WTC11 (cell line): Measurements from ENCODE around the gene LGALS1. TPM values are rescaled to one million over a fixed set of nuclear protein-coding genes. Genes with fewer than 3 reads are reported as not detected.

Experiments
- ATAC-seq: fragments of 200-7000 bp; cut with Tn5 transposase; 2 replicates; pipeline ENCODE4 v1.10.0; 2021; ENCODE audit warnings: mild to moderate bottlenecking, moderate library complexity
- CTCF ChIA-PET: fragments of 300-600 bp; sonication (Branson Sonifier 250); formaldehyde crosslinking; loops from one replicate; lab custom pipeline; 2021; ENCODE audit warnings: antibody characterized with exemption; lab: Charles Lee
- POLR2A ChIA-PET: fragments of 350-600 bp; sonication (Branson Sonifier 250); formaldehyde crosslinking; loops from one replicate; lab custom pipeline; 2021; ENCODE audit warnings: antibody characterized with exemption; lab: Charles Lee
- DNase-seq: peaks from one replicate; pipeline ENCODE4 v3.0.0; 2021; ENCODE audit warnings: low spot score
- H3K27ac Mint-ChIP-seq: 2 replicates; pipeline ENCODE4 v1.8.0; 2021; ENCODE audit warnings: mixed read lengths
- H3K27me3 Mint-ChIP-seq: 2 replicates; pipeline ENCODE4 v1.8.0; 2021; ENCODE audit warnings: low read depth, mild to moderate bottlenecking, moderate library complexity, mixed read lengths
- H3K36me3 Mint-ChIP-seq: 2 replicates; pipeline ENCODE4 v1.8.0; 2021; ENCODE audit warnings: mixed read lengths
- H3K4me1 Mint-ChIP-seq: 2 replicates; pipeline ENCODE4 v1.8.0; 2022; ENCODE audit warnings: mixed read lengths
- H3K4me3 Mint-ChIP-seq: 2 replicates; pipeline ENCODE4 v1.8.0; 2021; ENCODE audit warnings: mild to moderate bottlenecking, moderate library complexity, mixed read lengths
- H3K9me3 Mint-ChIP-seq: 2 replicates; pipeline ENCODE4 v1.8.0; 2021; ENCODE audit warnings: mixed read lengths
- ATF1 ChIP-seq: sonication (generic); formaldehyde crosslinking; IDR thresholded peaks from 2 replicates; pipeline ENCODE4 v1.8.1; 2023; ENCODE audit warnings: mild to moderate bottlenecking, moderate library complexity, missing genetic modification reagents
- CDX4 ChIP-seq: fragments of 250-450 bp; sonication (Bioruptor Pico); IDR thresholded peaks from 2 replicates; pipeline ENCODE4 v1.9.0; 2021; ENCODE audit warnings: moderate library complexity, mild to moderate bottlenecking, inconsistent platforms, borderline replicate concordance
- FOXK1 ChIP-seq: sonication (generic); formaldehyde crosslinking; IDR thresholded peaks from 2 replicates; pipeline ENCODE4 v1.8.0; 2022; ENCODE audit warnings: mild to moderate bottlenecking, moderate library complexity, missing genetic modification reagents
- FOXP1 ChIP-seq: sonication (generic); formaldehyde crosslinking; IDR thresholded peaks from 2 replicates; pipeline ENCODE4 v1.8.0; 2022; ENCODE audit warnings: missing genetic modification reagents, mild to moderate bottlenecking, moderate library complexity, borderline replicate concordance
- GABPB1 ChIP-seq: sonication (generic); formaldehyde crosslinking; IDR thresholded peaks from 2 replicates; pipeline ENCODE4 v1.8.1; 2023; ENCODE audit warnings: mild to moderate bottlenecking, missing genetic modification reagents
- HMGA2 ChIP-seq: fragments of 250-450 bp; sonication (Bioruptor Pico); IDR thresholded peaks from 2 replicates; pipeline ENCODE4 v1.4.0; 2021; ENCODE audit warnings: mild to moderate bottlenecking, moderate library complexity
- NFE2L1 ChIP-seq: sonication (generic); formaldehyde crosslinking; IDR thresholded peaks from 2 replicates; pipeline ENCODE4 v1.8.1; 2023; ENCODE audit warnings: missing genetic modification reagents
- OVOL2 ChIP-seq: fragments of 250-450 bp; sonication (Bioruptor Pico); IDR thresholded peaks from 2 replicates; pipeline ENCODE4 v1.9.0; 2021; ENCODE audit warnings: mild to moderate bottlenecking, borderline replicate concordance
- SP1 ChIP-seq: sonication (generic); formaldehyde crosslinking; conservative IDR thresholded peaks from 2 replicates; pipeline ENCODE4 v1.8.1; 2022; ENCODE audit warnings: missing genetic modification reagents
- TP53 ChIP-seq: sonication (generic); formaldehyde crosslinking; IDR thresholded peaks from 2 replicates; pipeline ENCODE4 v1.8.1; 2023; ENCODE audit warnings: mild to moderate bottlenecking, missing genetic modification reagents
- USF1 ChIP-seq: sonication (generic); formaldehyde crosslinking; IDR thresholded peaks from 2 replicates; pipeline ENCODE4 v1.8.0; 2022; ENCODE audit warnings: mild to moderate bottlenecking, missing genetic modification reagents
- ZNF232 ChIP-seq: sonication (generic); formaldehyde crosslinking; IDR thresholded peaks from 2 replicates; pipeline ENCODE4 v1.8.0; 2022; ENCODE audit warnings: mild to moderate bottlenecking, missing genetic modification reagents
- ZNF263 ChIP-seq: sonication (generic); formaldehyde crosslinking; IDR thresholded peaks from 2 replicates; pipeline ENCODE4 v1.8.1; 2022; ENCODE audit warnings: low read depth, mild to moderate bottlenecking, moderate library complexity, missing genetic modification reagents
- total RNA-seq: library from RNA; stranded (reverse); gene quantifications from 3 replicates; pipeline ENCODE4 v1.2.3, GENCODE V29; 2021
- TF ChIP-seq, protein P1 (sequence below): sonication (generic); formaldehyde crosslinking; IDR thresholded peaks from 2 replicates; pipeline ENCODE4 v1.8.1; 2022; ENCODE audit warnings: mild to moderate bottlenecking, moderate library complexity, missing genetic modification reagents
- TF ChIP-seq, protein P2 (sequence below): sonication (generic); formaldehyde crosslinking; IDR thresholded peaks from 2 replicates; pipeline ENCODE4 v1.8.0; 2022; ENCODE audit warnings: mild to moderate bottlenecking, missing genetic modification reagents
- TF ChIP-seq, protein P3 (sequence below): sonication (generic); formaldehyde crosslinking; IDR thresholded peaks from 2 replicates; pipeline ENCODE4 v1.8.1; 2023; ENCODE audit warnings: mild to moderate bottlenecking, missing genetic modification reagents
- TF ChIP-seq, protein P4 (sequence below): sonication (generic); formaldehyde crosslinking; IDR thresholded peaks from 2 replicates; pipeline ENCODE4 v1.8.0; 2023; ENCODE audit warnings: mild to moderate bottlenecking, missing genetic modification reagents
- TF ChIP-seq, protein P5 (sequence below): sonication (generic); formaldehyde crosslinking; IDR thresholded peaks from 2 replicates; pipeline ENCODE4 v1.8.0; 2022; ENCODE audit warnings: mild to moderate bottlenecking, missing genetic modification reagents

LGALS1 gene
- total RNA-seq, 1 experiment from 2014 or later, result 17.3 TPM

DNA sequence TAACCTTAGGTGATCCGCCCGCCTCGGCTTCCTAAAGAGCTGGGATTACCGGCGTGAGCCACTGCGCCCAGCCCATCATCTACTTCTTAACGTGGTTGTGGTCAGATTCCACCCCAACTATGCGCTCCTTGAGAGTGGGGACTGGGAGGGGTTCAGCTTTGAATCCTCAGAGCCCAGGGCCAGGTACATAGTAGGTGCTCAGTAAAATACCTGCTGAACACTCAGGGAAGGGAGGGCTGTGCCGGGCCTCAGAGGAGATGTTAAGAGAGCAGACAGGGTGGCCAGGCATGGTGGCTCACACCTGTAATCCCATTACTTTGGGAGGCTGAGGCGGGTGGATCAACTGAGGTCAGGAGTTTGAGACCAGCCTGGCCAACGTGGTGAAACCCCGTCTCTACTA, 1.2 kb upstream of the LGALS1 start:
- Mint-ChIP-seq H3K4me3 (no peak overlapping the region), H3K36me3 (no peaks in the 10 kb centered on the region), H3K4me1 (peaks cover 13% of the 10 kb centered on the region), H3K9me3 (no peaks in the 10 kb centered on the region), H3K27me3 (peaks cover 17% of the 10 kb centered on the region), H3K27ac (no peak overlapping the region)
- DNase-seq, result no peak
- TF ChIP-seq HMGA2 (CRISPR knock-in tag), result no peak
- no peak for ATAC-seq
- ChIA-PET CTCF (interaction anchor here (1.5 to 6.8 kb wide), 3 partner anchors 9 to 82 kb away, joined by 4 to 51 read pairs (median 7); no protein-coding TSS in a partner anchor), POLR2A (interaction anchor here (0.6 kb wide), 1 partner anchor 207 kb away, joined by 3 read pairs; no protein-coding TSS in a partner anchor)

- peaks cover 13% of the 10 kb centered on the region for H3K4me1 Mint-ChIP-seq
- CTCF ChIA-PET, result interaction anchor here (0.9 to 6.8 kb wide), 7 partner anchors 10 to 142 kb away, joined by 3 to 51 read pairs (median 7); partner anchors contain the start of genes GGA1 and NOL12
- H3K9me3 Mint-ChIP-seq, result no peaks in the 10 kb centered on the region
- H3K36me3 Mint-ChIP-seq, result no peaks in the 10 kb centered on the region
- no peak for DNase-seq
- H3K27ac Mint-ChIP-seq, result peak overlapping the region; percentile 25; the same call in 1 of the 2 replicates
- H3K4me3 Mint-ChIP-seq, result peak overlapping the region; percentile 72
- TF ChIP-seq CDX4, result no peak
- POLR2A ChIA-PET, result interaction anchor here (1.0 to 1.5 kb wide), 5 partner anchors 8 to 128 kb away, joined by 3 to 5 read pairs (median 3); partner anchors contain the start of gene GGA1
- ATAC-seq, result no peak
- H3K27me3 Mint-ChIP-seq, result peaks cover 19% of the 10 kb centered on the region
Observed at GRCh38 chr22:37675930-37676735, 697 bp downstream of the LGALS1 start.

GRCh38 chr22:37676736-37677492, 1.5 kb downstream of the LGALS1 start:
- CTCF ChIA-PET, result interaction anchor here (0.5 to 6.8 kb wide), 9 partner anchors 9 to 141 kb away, joined by 3 to 51 read pairs (median 3); partner anchors contain the start of genes GGA1 and PDXP
- ATAC-seq, result peak; percentile 74
- TF ChIP-seq ATF1, result no peak
- TF ChIP-seq, protein P1, sequence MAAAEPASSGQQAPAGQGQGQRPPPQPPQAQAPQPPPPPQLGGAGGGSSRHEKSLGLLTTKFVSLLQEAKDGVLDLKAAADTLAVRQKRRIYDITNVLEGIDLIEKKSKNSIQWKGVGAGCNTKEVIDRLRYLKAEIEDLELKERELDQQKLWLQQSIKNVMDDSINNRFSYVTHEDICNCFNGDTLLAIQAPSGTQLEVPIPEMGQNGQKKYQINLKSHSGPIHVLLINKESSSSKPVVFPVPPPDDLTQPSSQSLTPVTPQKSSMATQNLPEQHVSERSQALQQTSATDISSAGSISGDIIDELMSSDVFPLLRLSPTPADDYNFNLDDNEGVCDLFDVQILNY (CRISPR knock-in tag), result 0 out of 2 replicates have a peak, but pooled peaks have one; percentile 36
- TF ChIP-seq, protein P2, sequence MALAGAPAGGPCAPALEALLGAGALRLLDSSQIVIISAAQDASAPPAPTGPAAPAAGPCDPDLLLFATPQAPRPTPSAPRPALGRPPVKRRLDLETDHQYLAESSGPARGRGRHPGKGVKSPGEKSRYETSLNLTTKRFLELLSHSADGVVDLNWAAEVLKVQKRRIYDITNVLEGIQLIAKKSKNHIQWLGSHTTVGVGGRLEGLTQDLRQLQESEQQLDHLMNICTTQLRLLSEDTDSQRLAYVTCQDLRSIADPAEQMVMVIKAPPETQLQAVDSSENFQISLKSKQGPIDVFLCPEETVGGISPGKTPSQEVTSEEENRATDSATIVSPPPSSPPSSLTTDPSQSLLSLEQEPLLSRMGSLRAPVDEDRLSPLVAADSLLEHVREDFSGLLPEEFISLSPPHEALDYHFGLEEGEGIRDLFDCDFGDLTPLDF, result peak; percentile 53; the same call in 1 of the 2 replicates
- TF ChIP-seq NFE2L1 (CRISPR knock-in tag), result peak; percentile 83; the same call in 1 of the 2 replicates
- TF ChIP-seq GABPB1 (CRISPR knock-in tag), result 0 out of 2 replicates have a peak, but pooled peaks have one; percentile 9
- TF ChIP-seq ZNF232 (CRISPR knock-in tag), result peak; percentile 80; the same call in 1 of the 2 replicates
- TF ChIP-seq SP1 (CRISPR knock-in tag), result peak; percentile 66
- TF ChIP-seq, protein P3, sequence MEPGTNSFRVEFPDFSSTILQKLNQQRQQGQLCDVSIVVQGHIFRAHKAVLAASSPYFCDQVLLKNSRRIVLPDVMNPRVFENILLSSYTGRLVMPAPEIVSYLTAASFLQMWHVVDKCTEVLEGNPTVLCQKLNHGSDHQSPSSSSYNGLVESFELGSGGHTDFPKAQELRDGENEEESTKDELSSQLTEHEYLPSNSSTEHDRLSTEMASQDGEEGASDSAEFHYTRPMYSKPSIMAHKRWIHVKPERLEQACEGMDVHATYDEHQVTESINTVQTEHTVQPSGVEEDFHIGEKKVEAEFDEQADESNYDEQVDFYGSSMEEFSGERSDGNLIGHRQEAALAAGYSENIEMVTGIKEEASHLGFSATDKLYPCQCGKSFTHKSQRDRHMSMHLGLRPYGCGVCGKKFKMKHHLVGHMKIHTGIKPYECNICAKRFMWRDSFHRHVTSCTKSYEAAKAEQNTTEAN, result no peak
- TF ChIP-seq, protein P4, sequence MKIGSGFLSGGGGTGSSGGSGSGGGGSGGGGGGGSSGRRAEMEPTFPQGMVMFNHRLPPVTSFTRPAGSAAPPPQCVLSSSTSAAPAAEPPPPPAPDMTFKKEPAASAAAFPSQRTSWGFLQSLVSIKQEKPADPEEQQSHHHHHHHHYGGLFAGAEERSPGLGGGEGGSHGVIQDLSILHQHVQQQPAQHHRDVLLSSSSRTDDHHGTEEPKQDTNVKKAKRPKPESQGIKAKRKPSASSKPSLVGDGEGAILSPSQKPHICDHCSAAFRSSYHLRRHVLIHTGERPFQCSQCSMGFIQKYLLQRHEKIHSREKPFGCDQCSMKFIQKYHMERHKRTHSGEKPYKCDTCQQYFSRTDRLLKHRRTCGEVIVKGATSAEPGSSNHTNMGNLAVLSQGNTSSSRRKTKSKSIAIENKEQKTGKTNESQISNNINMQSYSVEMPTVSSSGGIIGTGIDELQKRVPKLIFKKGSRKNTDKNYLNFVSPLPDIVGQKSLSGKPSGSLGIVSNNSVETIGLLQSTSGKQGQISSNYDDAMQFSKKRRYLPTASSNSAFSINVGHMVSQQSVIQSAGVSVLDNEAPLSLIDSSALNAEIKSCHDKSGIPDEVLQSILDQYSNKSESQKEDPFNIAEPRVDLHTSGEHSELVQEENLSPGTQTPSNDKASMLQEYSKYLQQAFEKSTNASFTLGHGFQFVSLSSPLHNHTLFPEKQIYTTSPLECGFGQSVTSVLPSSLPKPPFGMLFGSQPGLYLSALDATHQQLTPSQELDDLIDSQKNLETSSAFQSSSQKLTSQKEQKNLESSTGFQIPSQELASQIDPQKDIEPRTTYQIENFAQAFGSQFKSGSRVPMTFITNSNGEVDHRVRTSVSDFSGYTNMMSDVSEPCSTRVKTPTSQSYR, result 0 out of 2 replicates have a peak, but pooled peaks have one; percentile 84
- no peak for TF ChIP-seq TP53
- no peak for TF ChIP-seq ZNF263 (CRISPR knock-in tag)
- TF ChIP-seq FOXK1, result peak; percentile 70; the same call in 1 of the 2 replicates
- TF ChIP-seq, protein P5, sequence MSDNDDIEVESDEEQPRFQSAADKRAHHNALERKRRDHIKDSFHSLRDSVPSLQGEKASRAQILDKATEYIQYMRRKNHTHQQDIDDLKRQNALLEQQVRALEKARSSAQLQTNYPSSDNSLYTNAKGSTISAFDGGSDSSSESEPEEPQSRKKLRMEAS (CRISPR knock-in tag), result peak; percentile 95
- TF ChIP-seq OVOL2, result no peak
- peak; percentile 64; the same call in 1 of the 2 replicates for TF ChIP-seq FOXP1 (CRISPR knock-in tag)
- TF ChIP-seq USF1 (CRISPR knock-in tag), result peak; percentile 53; the same call in 1 of the 2 replicates

More at GRCh38 chr22:37676736-37677492, 1.5 kb downstream of the LGALS1 start:
- Mint-ChIP-seq H3K4me1 (peaks cover 13% of the 10 kb centered on the region), H3K36me3 (no peaks in the 10 kb centered on the region), H3K9me3 (no peaks in the 10 kb centered on the region), H3K27ac (peak overlapping the region; percentile 84), H3K4me3 (peak overlapping the region; percentile 72), H3K27me3 (peaks cover 18% of the 10 kb centered on the region)
- POLR2A ChIA-PET, result interaction anchor here (1.0 to 1.5 kb wide), 4 partner anchors 9 to 69 kb away, joined by 3 to 5 read pairs (median 4); partner anchors contain the start of genes GGA1 and PDXP
- DNase-seq, result peak; percentile 86
